Transverse colon (tissue), 4 donors: ENCODE results near the gene GATA2. TPM values are rescaled to one million over a fixed set of nuclear protein-coding genes. Genes with fewer than 3 reads are reported as not detected.

Experiments used
- DNase-seq: peaks from one replicate; pipeline ENCODE4 v3.0.0-alpha.2; 2019
- H3K27ac ChIP-seq, 4 donors: fragments of 200-600 bp; sonication (generic); 2 replicates each; pipeline ENCODE4 v1.5.1; 2016 to 2018; ENCODE audit warnings: inconsistent platforms in 4 of 4
- H3K27me3 ChIP-seq: fragments of 200-600 bp; sonication (generic); 2 replicates; pipeline ENCODE4 v1.5.1; 2017; ENCODE audit warnings: inconsistent platforms
- H3K36me3 ChIP-seq, 4 donors: fragments of 200-600 bp; sonication (generic); 2 replicates each; pipeline ENCODE4 v1.5.1; 2017 to 2019; ENCODE audit warnings: inconsistent platforms in 4 of 4
- H3K4me1 ChIP-seq, 4 donors: fragments of 200-600 bp; sonication (generic); 2 replicates each; pipeline ENCODE4 v1.5.1; 2017 to 2020; ENCODE audit warnings: inconsistent platforms in 4 of 4
- H3K4me3 ChIP-seq, 4 donors: fragments of 200-600 bp; sonication (generic); 1 replicate in 1 of 4; 2 replicates in 3 of 4; pipeline versions ENCODE4 v1.5.1 to v1.6.1; 2017 to 2019; ENCODE audit warnings: inconsistent platforms in 4 of 4
- H3K9me3 ChIP-seq, 2 donors: fragments of 200-600 bp; sonication (generic); 2 replicates each; pipeline ENCODE4 v1.5.1; 2017 to 2019; ENCODE audit warnings: inconsistent platforms in 2 of 2
- CTCF ChIP-seq, 5 experiments: fragments of 200-600 bp in 3 of 5; fragments of 450-650 bp in 2 of 5; sonication (generic) in 3 of 5; IDR thresholded peaks; 1 replicate in 2 of 5; 2 replicates in 3 of 5; pipeline ENCODE4 v1.5.1; 2016 to 2017; ENCODE audit warnings: antibody characterized with exemption in 5 of 5, inconsistent platforms in 3 of 5, mild to moderate bottlenecking in 2 of 5, moderate library complexity in 1 of 5
- EP300 ChIP-seq: sonication (generic); formaldehyde crosslinking; IDR thresholded peaks from one replicate; pipeline ENCODE4 v1.6.1; 2017; ENCODE audit warnings: antibody characterized with exemption, low read depth
- POLR2A ChIP-seq: fragments of 450-650 bp; IDR thresholded peaks from one replicate; pipeline ENCODE4 v1.6.1; 2016; ENCODE audit warnings: antibody characterized with exemption, mild to moderate bottlenecking, moderate library complexity
- POLR2AphosphoS5 ChIP-seq, 3 donors: sonication (generic); formaldehyde crosslinking; IDR thresholded peaks; one replicate each; pipeline ENCODE4 v1.6.1; 2016; ENCODE audit warnings: antibody characterized with exemption in 3 of 3
- WGBS, 2 donors: methylation state at CpG; one replicate each; pipeline ENCODE4 v1.1.5; 2018; ENCODE audit warnings: low coverage in 1 of 2; 5-methylcytosine and 5-hydroxymethylcytosine counted together
- in situ Hi-C, 4 donors: fragments of 200-750 bp; cut with MboI; loops; one replicate each; pipeline versions ENCODE4 v1.15.0 to v1.15.1; 2017; ENCODE audit warnings: low sequenced_read_pairs in 3 of 4, low pct_ligation_motif_present in 1 of 4, low pct_unique_long_range_greater_than_20kb in 1 of 4
- intact Hi-C: fragments of 100-400 bp; cut with DNase I; formaldehyde crosslinking; loops from one replicate; pipeline ENCODE4 v1.15.1; 2023; ENCODE audit warnings: low total_unique reads
- total RNA-seq, 4 donors: library from RNA; depleted of rRNA; stranded (reverse); fragments of >200 nt; gene quantifications; one replicate each; pipeline ENCODE4 v1.1.0, GENCODE V29; 2016

The GATA2 gene
- total RNA-seq, 4 donors from 2014 or later = 1.8 to 8.2 (median 2.9) TPM

- WGBS, 2 donors = 13% methylated on average over 19 of the region's 19 CpGs; no CpG with 5 or more reads in 1 of the 2 donors
- intact Hi-C loops = loop anchor here (5.0 kb wide), 1 partner anchor 319 kb away; no protein-coding TSS in a partner anchor
- Histone ChIP-seq H3K9me3 (no peaks in the 10 kb centered on the region), H3K4me3 (no peak overlapping the region), H3K27me3 (peaks cover 100% of the 10 kb centered on the region), H3K4me1 (peaks cover 30 to 52% (median 52%) of the 10 kb centered on the region in 4 donors), H3K27ac (no peak overlapping the region), H3K36me3 (no peaks in the 10 kb centered on the region)
- in situ Hi-C loops = loop anchor here in 2 of 4 donors (25.0 kb wide), 2 partner anchors 329 to 404 kb away; partner anchors contain the start of gene EEFSEC (in 1 of the 2)
- DNase-seq = no peak
- no peak for TF ChIP-seq POLR2A
- no peak for TF ChIP-seq EP300
- TF ChIP-seq POLR2AphosphoS5 (IDR thresholded peaks at IDR 0.05) = no peak
- TF ChIP-seq CTCF (IDR thresholded peaks at IDR 0.05) = no peak
Observed at GRCh38 chr3:128491691-128491940, 1.4 kb downstream of the GATA2 start.

DNA sequence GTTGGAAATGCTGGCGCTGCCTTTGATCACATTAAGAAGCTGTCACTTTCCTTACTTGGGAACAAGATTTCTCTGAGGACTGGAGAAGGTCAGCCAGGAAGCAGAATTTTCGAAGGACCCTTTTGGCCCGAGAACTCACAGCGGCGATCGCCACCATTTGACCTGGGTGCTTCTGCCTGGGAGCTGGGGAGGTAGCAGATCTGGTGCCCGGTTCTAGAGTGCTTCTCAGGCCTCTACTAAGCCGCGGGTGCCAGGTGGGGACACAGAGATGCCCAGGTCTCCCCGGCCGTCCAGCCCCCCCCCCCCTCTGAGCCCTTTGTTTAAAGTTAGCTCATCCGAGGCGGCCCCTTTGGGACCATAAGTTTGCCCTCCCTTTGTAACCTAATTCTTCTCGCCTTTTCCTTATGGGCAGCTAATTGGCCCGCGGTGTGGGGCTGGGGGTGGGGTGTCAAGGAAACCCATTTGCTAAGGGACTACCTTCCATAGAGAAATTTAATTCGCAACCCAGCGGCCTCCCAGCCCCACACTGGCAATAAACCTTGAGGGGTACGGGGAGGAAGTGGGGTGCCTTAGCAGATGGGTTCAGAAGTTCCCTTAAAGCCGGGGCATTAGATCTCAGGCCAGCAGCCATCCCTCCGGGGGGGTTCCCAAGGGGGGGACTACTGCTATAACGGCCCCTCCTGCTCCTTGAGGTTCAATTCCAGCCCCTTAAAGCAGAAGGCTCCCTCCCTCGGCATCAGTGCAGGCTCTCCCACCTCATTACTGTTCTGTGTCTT lies 1.9 kb downstream of the GATA2 start:
- Histone ChIP-seq H3K4me3 (no peak overlapping the region), H3K27ac (no peak overlapping the region), H3K27me3 (peaks cover 100% of the 10 kb centered on the region), H3K36me3 (no peaks in the 10 kb centered on the region), H3K4me1 (peaks cover 30 to 55% (median 55%) of the 10 kb centered on the region in 4 donors), H3K9me3 (no peaks in the 10 kb centered on the region)
- 13% methylated on average over 23 of the region's 23 CpGs; no CpG with 5 or more reads in 1 of the 2 donors for WGBS, 2 donors
- in situ Hi-C loops (loop anchor here in 2 of 4 donors (25.0 kb wide), 2 partner anchors 329 to 404 kb away; partner anchors contain the start of gene EEFSEC (in 1 of the 2)), intact Hi-C loops (loop anchor here (5.0 kb wide), 1 partner anchor 319 kb away; no protein-coding TSS in a partner anchor)
- no peak for TF ChIP-seq CTCF (IDR thresholded peaks at IDR 0.05)
- DNase-seq = no peak

GRCh38 chr3:128490650-128490914 lies 2.4 kb downstream of the GATA2 start:
- Histone ChIP-seq H3K9me3 (no peaks in the 10 kb centered on the region), H3K27me3 (peaks cover 100% of the 10 kb centered on the region), H3K27ac (no peak overlapping the region), H3K4me1 (peaks cover 30 to 55% (median 55%) of the 10 kb centered on the region in 4 donors), H3K4me3 (peak overlapping the region in 2 of 4 donors; percentile 39 to 56), H3K36me3 (no peaks in the 10 kb centered on the region)
- TF ChIP-seq POLR2AphosphoS5 (IDR thresholded peaks at IDR 0.05) (no peak), EP300 (no peak), POLR2A (no peak), CTCF (IDR thresholded peaks at IDR 0.05) (no peak)
- in situ Hi-C loops = loop anchor here in 2 of 4 donors (25.0 kb wide), 2 partner anchors 328 to 403 kb away; partner anchors contain the start of gene EEFSEC (in 1 of the 2)
- 12% methylated on average over 10 of the region's 10 CpGs; no CpG with 5 or more reads in 1 of the 2 donors for WGBS, 2 donors
- DNase-seq = no peak
- intact Hi-C loops = loop anchor here (5.0 kb wide), 1 partner anchor 318 kb away; no protein-coding TSS in a partner anchor

DNA sequence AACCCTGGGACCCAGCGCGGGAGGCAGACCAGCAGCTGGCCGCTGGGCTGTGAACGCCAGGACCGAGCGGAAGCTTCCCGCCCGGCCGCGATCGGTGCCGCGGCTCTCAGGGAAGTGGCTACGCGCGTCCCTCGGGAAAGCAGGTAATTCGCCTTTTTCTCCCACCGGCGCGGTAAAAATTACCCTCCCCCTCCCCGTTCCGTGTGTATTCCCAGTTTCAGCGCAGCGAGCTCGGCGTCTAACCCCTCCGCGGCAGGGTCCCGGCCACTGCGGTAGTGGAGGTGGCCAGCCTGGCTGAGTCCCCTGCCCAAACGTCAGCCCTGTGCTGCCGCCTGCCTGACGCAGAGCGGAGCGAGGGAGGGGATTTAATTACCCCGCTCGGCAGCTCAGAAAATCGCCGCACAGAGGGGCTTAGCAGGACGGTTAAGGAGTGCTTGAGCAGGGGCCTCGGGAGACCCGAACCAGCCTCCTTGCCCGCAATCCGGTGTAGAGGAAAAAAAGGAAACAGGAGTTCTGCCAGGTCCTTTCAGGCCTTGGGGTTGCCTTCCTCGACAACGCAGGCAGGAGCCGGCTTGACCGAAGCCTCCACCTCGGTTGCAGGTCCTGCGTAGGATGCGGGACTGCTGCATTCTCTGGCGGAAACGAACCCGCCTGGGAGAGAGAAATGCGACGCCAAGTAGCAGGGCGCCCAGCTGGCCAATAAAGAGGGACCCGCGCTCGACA lies 2.9 kb downstream of the GATA2 start:
- Histone ChIP-seq H3K9me3 (no peaks in the 10 kb centered on the region), H3K4me1 (peaks cover 30 to 55% (median 55%) of the 10 kb centered on the region in 4 donors), H3K4me3 (peak overlapping the region in 3 of 4 donors; percentile 33 to 56 (median 39)), H3K27me3 (peaks cover 100% of the 10 kb centered on the region), H3K36me3 (no peaks in the 10 kb centered on the region), H3K27ac (peak overlapping the region; percentile 28 to 53 (median 43))
- TF ChIP-seq POLR2AphosphoS5 (IDR thresholded peaks at IDR 0.05) (peak in 1 of 3 donors; percentile 38), POLR2A (no peak)
- intact Hi-C loops (loop anchor here (5.0 kb wide), 1 partner anchor 318 kb away; no protein-coding TSS in a partner anchor), in situ Hi-C loops (loop anchor here in 2 of 4 donors (25.0 kb wide), 2 partner anchors 328 to 403 kb away; partner anchors contain the start of gene EEFSEC (in 1 of the 2))
- 2% methylated on average over 49 of the region's 61 CpGs; no CpG with 5 or more reads in 1 of the 2 donors for WGBS, 2 donors
- DNase-seq = no peak
